Panc1 (cell line): Measurements from ENCODE around the gene PCNT. TPM values are rescaled to one million over a fixed set of nuclear protein-coding genes. Genes with fewer than 3 reads are reported as not detected.

ENCODE experiments used
- ATAC-seq: fragments of 200-7000 bp; cut with Tn5 transposase; 2 replicates; pipeline ENCODE4 v1.9.1; 2020; ENCODE audit warnings: mild to moderate bottlenecking, moderate library complexity
- BruUV-seq: library from RNA; stranded (reverse); fragments of 400-500 nt; replicated peaks from 2 replicates; lab custom pipeline; 2021; lab: Mats Ljungman, UMichigan
- CTCF ChIA-PET: fragments of 300-600 bp; sonication (Branson Sonifier 250); formaldehyde crosslinking; loops from one replicate; lab custom pipeline; 2022; ENCODE audit warnings: antibody characterized with exemption; lab: Charles Lee
- POLR2A ChIA-PET: fragments of 300-600 bp; sonication (Branson Sonifier 250); formaldehyde crosslinking; loops from one replicate; lab custom pipeline; 2022; ENCODE audit warnings: antibody characterized with exemption; lab: Charles Lee
- DNase-seq: peaks from one replicate; pipeline ENCODE4 v3.0.0-alpha.2; 2010; ENCODE audit warnings: low read depth, low spot score
- H3K27ac ChIP-seq: 2 replicates; pipeline ENCODE4 v1.5.1; 2011; ENCODE audit warnings: mild to moderate bottlenecking, low read length, inconsistent platforms
- H3K27me3 ChIP-seq: fragments of 200-500 bp; sonication (Bioruptor generic); 2 replicates; pipeline ENCODE4 v1.6.0; 2014; ENCODE audit warnings: low read length, inconsistent platforms; ENCODE audit not compliant: control insufficient read depth, insufficient read depth
- H3K36me3 ChIP-seq: fragments of 200-500 bp; sonication (Bioruptor generic); 2 replicates; pipeline ENCODE4 v1.5.1; 2014; ENCODE audit warnings: inconsistent platforms, mild to moderate bottlenecking, low read length, moderate library complexity; ENCODE audit not compliant: control insufficient read depth, insufficient read depth
- H3K4me1 ChIP-seq: 2 replicates; pipeline ENCODE4 v1.5.1; 2011; ENCODE audit warnings: inconsistent platforms, mild to moderate bottlenecking, low read length, moderate library complexity; ENCODE audit not compliant: control insufficient read depth, insufficient read depth
- H3K4me3 ChIP-seq, 2 experiments: 2 replicates each; pipeline ENCODE4 v1.5.1; 2011 to 2012; ENCODE audit warnings: low read depth in 2 of 2, low read length in 2 of 2, mild to moderate bottlenecking in 2 of 2, inconsistent platforms in 1 of 2, moderate library complexity in 1 of 2
- H3K9me3 ChIP-seq: fragments of 200-500 bp; sonication (Bioruptor generic); 2 replicates; pipeline ENCODE4 v1.5.1; 2014; ENCODE audit warnings: low read depth, mild to moderate bottlenecking, inconsistent platforms, low read length, moderate library complexity; ENCODE audit not compliant: control insufficient read depth, insufficient read depth
- POLR2AphosphoS5 ChIP-seq: IDR thresholded peaks from 2 replicates; pipeline ENCODE4 v1.6.1; 2012; ENCODE audit warnings: mild to moderate bottlenecking, low read depth, low read length, moderate library complexity
- REST ChIP-seq, 2 experiments: IDR thresholded peaks; 2 replicates each; pipeline ENCODE4 v1.6.1; 2011 to 2012; ENCODE audit warnings: low read depth in 2 of 2, control low read depth in 1 of 2, low read length in 1 of 2, mild to moderate bottlenecking in 1 of 2, moderate library complexity in 1 of 2; ENCODE audit not compliant: insufficient read depth in 1 of 2
- SIN3A ChIP-seq: IDR thresholded peaks from 2 replicates; pipeline ENCODE4 v1.6.1; 2012; ENCODE audit warnings: low read depth, mild to moderate bottlenecking, low read length, moderate library complexity, borderline replicate concordance; ENCODE audit not compliant: insufficient read depth
- TCF7L2 ChIP-seq: IDR thresholded peaks from 2 replicates; pipeline ENCODE4 v1.6.1; 2011; ENCODE audit warnings: mild to moderate bottlenecking, low read depth, low read length, inconsistent platforms
- in situ Hi-C: cut with HindIII; loops from 2 replicates; pipeline ENCODE4 v1.10.0; 2016; ENCODE audit warnings: low sequenced_read_pairs, low pct_unique_long_range_greater_than_20kb
- intact Hi-C: fragments of 100-400 bp; cut with micrococcal nuclease; formaldehyde crosslinking; loops from one replicate; pipeline ENCODE4 v1.10.0; 2022; ENCODE audit not compliant: unreplicated experiment
- total RNA-seq: library from RNA; stranded (reverse); gene quantifications from one replicate; pipeline ENCODE4 v1.2.1, GENCODE V29; 2021; ENCODE audit not compliant: unreplicated experiment
- TF ChIP-seq, protein P1 (sequence below): fragments of 450-650 bp; IDR thresholded peaks from 2 replicates; pipeline ENCODE4 v1.5.1; 2017; ENCODE audit warnings: mild to moderate bottlenecking

Gene PCNT
- total RNA-seq, 1 experiment from 2014 or later = 44.3 TPM

- intact Hi-C loops (no loop called here), in situ Hi-C loops (no loop called here)
- POLR2A ChIA-PET = no interaction called here
- Histone ChIP-seq H3K36me3 (no peaks in the 10 kb centered on the region; the same call in 1 of the 2 replicates), H3K4me3 (no peak overlapping the region), H3K27me3 (no peaks in the 10 kb centered on the region), H3K4me1 (no peaks in the 10 kb centered on the region), H3K9me3 (no peaks in the 10 kb centered on the region), H3K27ac (no peak overlapping the region)
- DNase-seq (no peak), ATAC-seq (no peak)
- TF ChIP-seq SIN3A (no peak), POLR2AphosphoS5 (no peak), REST (IDR thresholded peaks at IDR 0.05; ENCODE audit: insufficient read depth in 1 of 2, low read depth in 2 of 2, low read length in 1 of 2) (no peak), TCF7L2 (no peak)
- TF ChIP-seq, protein P1, sequence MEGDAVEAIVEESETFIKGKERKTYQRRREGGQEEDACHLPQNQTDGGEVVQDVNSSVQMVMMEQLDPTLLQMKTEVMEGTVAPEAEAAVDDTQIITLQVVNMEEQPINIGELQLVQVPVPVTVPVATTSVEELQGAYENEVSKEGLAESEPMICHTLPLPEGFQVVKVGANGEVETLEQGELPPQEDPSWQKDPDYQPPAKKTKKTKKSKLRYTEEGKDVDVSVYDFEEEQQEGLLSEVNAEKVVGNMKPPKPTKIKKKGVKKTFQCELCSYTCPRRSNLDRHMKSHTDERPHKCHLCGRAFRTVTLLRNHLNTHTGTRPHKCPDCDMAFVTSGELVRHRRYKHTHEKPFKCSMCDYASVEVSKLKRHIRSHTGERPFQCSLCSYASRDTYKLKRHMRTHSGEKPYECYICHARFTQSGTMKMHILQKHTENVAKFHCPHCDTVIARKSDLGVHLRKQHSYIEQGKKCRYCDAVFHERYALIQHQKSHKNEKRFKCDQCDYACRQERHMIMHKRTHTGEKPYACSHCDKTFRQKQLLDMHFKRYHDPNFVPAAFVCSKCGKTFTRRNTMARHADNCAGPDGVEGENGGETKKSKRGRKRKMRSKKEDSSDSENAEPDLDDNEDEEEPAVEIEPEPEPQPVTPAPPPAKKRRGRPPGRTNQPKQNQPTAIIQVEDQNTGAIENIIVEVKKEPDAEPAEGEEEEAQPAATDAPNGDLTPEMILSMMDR = no peak
- BruUV-seq = TSS peak; percentile 92
- CTCF ChIA-PET = no interaction called here
Measured at GRCh38 chr21:46411236-46411635, 87.3 kb downstream of the PCNT start.

DNA sequence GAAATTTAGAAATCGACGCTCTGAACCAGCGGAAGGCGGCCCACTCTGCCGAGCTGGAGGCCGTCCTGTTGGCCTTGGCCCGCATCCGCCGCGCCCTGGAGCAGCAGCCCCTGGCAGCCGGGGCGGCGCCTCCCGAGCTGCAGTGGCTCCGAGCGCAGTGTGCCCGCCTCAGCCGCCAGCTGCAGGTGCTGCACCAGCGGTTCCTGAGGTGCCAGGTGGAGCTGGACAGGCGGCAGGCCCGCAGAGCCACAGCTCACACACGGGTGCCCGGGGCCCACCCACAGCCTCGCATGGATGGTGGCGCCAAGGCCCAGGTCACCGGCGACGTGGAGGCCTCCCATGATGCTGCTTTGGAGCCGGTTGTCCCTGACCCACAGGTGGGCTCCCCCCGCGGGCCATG, 87.7 kb downstream of the PCNT start:
- CTCF ChIA-PET = no interaction called here
- DNase-seq (no peak), ATAC-seq (no peak)
- TF ChIP-seq SIN3A (no peak), REST (IDR thresholded peaks at IDR 0.05; ENCODE audit: insufficient read depth in 1 of 2, low read depth in 2 of 2, low read length in 1 of 2) (no peak), TCF7L2 (no peak)
- TF ChIP-seq, protein P1 = no peak
- H3K27me3 ChIP-seq = no peaks in the 10 kb centered on the region
- intact Hi-C loops = no loop called here
- no peaks in the 10 kb centered on the region for H3K9me3 ChIP-seq
- H3K4me1 ChIP-seq = no peaks in the 10 kb centered on the region
- no peak overlapping the region for H3K27ac ChIP-seq
- no TSS peak for BruUV-seq
- no peaks in the 10 kb centered on the region; the same call in 1 of the 2 replicates for H3K36me3 ChIP-seq
- in situ Hi-C loops = no loop called here
- POLR2A ChIA-PET = no interaction called here
- no peak overlapping the region for H3K4me3 ChIP-seq
